Ishikawa (cell line): Measurements from ENCODE around the gene TLNRD1.

Experiments used
- CREB1 ChIP-seq: IDR thresholded peaks from 2 replicates; pipeline ENCODE4 v1.6.1; 2012; ENCODE audit warnings: low read depth
- EGR1 ChIP-seq: IDR thresholded peaks from 2 replicates; pipeline ENCODE4 v1.6.1; 2012
- EP300 ChIP-seq: IDR thresholded peaks from 2 replicates; pipeline ENCODE4 v1.6.1; 2012; ENCODE audit warnings: borderline replicate concordance
- NFIC ChIP-seq: IDR thresholded peaks from 2 replicates; pipeline ENCODE4 v1.6.1; 2012
- TAF1 ChIP-seq: IDR thresholded peaks from 2 replicates; pipeline ENCODE4 v1.6.1; 2012; ENCODE audit warnings: low read depth, mild to moderate bottlenecking
- YY1 ChIP-seq: IDR thresholded peaks from 2 replicates; pipeline ENCODE4 v1.6.1; 2012; ENCODE audit warnings: low read depth

DNA sequence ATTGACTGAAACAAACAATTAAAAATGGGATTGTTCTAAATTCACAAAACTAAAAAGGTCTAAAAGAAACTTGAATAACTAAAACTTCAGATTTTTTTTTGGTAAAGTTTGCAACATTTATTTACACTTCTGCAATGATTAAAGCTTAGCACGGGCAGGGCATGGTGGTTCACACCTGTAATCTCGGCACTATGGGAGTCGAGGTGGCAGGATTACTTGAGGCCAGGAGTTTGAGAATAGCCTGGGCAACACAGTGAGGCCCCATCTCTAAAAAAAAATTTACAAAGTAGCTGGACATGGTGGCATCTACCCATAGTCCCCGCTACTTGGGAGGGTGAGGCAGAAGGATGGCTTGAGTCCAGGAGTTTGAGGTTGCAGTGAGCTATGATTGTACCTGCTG is 31.6 kb downstream of the TLNRD1 start:
- TF ChIP-seq TAF1 (no peak), YY1 (no peak), EP300 (no peak), NFIC (no peak), CREB1 (no peak), EGR1 (no peak)
